PC-9 (cell line): ENCODE results near the gene SEPHS2.

Experiments
- CTCF ChIP-seq: fragments of 200-600 bp; sonication (generic); conservative IDR thresholded peaks from 2 replicates; pipeline ENCODE4 v1.6.1; 2017; ENCODE audit warnings: mixed run types, antibody characterized with exemption, mild to moderate bottlenecking, moderate library complexity
- EZH2 ChIP-seq: fragments of 200-600 bp; sonication (generic); IDR thresholded peaks from 2 replicates; pipeline ENCODE4 v1.8.0; 2017; ENCODE audit warnings: antibody characterized with exemption, low read depth

- TF ChIP-seq CTCF (0 out of 2 replicates have a peak, but pooled peaks have one; percentile 31), EZH2 (no peak)
Measured at GRCh38 chr16:30430428-30430970, 15.2 kb downstream of the SEPHS2 start.
